SIG-M5 (cell line): ENCODE data around the gene SYNGR4.
"Not testable (repeated sequence)": the region's sequence is repeated elsewhere in the genome, so short reads cannot be mapped to it uniquely, and the experiment has no call there.

Experiments
- DNase-seq: peaks from one replicate; lab custom pipeline; 2025; lab: John Stamatoyannopoulos, UW

The SYNGR4 gene

DNA sequence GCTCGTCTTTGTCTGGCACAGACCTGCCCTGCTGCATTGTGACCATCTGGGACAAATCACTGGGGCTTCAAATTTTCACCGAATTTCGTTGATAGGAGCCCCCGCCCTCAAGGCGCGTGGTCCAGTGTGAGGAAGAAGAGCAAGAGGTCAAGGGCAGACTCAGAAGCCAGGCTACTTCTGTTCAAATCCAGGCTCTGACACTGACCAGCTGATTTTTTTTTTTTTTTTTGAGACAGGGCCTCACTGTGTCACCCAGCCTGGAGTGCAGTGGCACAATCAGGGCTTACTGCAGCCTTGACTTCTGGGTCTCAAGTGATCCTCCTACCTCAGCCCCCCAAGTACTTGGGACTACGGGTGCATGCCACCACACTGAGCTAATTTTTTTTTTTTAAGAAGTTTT is 7.2 kb downstream of the SYNGR4 start:
- DNase-seq = no peak

DNA sequence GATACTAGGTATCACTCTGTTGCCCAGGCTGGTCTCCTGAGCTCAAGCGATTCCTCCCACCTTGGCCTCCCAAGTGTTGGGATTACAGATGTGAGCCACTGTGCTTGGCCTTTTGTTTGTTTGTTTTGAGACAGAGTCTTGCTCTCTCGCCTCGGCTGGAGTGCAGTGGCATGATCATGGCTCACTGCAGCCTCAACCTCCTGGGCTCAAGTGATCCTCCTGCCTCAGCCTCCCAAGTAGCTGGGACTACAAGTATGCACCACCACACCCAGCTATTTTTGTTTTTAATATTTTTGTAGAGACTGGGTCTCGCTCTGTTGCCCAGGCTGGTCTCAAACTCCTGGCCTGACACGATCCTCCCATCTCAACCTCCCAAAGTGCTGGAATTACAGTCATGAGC is 7.6 kb downstream of the SYNGR4 start:
- not testable (repeated sequence) for DNase-seq

DNA sequence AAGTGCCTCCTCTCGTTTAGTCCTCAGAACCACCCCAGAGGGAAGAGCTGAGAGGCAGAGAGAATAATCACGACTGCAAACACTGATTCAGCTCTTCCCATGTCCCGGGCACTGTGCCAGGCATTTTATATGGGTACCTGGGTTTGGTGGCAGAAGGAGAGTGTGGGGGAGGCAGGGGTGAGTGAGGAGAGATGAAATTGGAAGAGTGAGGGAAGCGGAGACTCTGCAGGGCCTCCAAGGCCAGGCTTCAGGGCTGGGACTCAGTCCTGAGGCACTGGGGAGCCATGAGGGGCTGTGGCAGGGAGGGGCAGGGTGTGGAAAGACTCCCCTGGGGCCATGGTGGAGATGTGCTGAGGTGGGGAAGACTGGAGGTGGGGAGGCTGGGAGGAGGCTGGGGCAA is 8.7 kb downstream of the SYNGR4 start:
- no peak for DNase-seq

DNA sequence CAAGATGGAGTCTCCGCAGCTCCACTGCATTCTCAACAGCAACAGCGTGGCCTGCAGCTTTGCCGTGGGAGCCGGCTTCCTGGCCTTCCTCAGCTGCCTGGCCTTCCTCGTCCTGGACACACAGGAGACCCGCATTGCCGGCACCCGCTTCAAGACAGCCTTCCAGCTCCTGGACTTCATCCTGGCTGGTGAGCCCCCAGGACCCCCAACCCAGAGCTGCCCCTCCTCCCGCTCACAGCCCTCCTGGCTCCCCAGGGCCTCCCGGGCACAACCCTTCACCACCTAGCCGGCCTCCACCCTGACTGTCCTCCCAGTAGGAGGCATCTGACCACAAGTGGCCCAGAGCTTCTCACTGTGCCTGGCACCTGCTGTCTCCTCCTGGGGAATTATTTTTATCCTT is 9.4 kb downstream of the SYNGR4 start:
- no peak for DNase-seq

DNA sequence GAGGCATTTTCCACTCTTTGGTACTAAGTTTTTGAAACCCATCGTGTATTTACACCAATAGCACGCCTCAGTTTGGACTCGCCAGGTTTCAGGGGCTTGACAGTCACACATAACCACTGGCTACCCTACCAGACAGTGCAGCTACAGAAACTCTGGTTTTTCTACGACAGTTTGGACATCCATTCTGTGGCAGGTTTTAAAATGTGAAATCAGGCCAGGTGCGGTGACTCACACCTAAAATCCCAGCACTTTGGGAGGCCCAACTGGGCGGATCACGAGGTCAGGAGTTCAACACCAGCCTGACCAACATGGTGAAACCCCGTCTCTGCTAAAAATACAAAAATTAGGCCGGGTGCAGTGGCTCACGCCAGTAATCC is 14.0 kb downstream of the SYNGR4 start:
- DNase-seq = no peak

DNA sequence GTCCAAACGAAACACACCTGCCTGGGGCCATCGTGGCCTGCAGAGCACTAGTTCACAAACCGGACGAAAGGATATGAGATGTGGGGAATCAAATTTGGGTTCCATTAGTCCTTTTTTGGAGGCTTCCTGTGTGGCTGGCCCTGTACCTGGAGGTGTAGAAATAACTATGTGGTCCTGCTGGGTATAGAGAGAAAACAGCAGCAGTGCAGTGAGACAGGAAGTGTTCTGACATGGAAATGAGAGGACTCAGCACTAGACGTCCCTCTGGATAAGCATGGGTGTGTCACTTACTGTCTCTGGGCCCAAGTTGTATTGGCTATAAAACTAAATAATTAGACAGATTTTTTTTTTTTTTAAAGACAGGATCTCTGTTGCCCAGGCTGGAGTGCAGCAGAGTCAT is 14.9 kb downstream of the SYNGR4 start:
- DNase-seq = no peak

DNA sequence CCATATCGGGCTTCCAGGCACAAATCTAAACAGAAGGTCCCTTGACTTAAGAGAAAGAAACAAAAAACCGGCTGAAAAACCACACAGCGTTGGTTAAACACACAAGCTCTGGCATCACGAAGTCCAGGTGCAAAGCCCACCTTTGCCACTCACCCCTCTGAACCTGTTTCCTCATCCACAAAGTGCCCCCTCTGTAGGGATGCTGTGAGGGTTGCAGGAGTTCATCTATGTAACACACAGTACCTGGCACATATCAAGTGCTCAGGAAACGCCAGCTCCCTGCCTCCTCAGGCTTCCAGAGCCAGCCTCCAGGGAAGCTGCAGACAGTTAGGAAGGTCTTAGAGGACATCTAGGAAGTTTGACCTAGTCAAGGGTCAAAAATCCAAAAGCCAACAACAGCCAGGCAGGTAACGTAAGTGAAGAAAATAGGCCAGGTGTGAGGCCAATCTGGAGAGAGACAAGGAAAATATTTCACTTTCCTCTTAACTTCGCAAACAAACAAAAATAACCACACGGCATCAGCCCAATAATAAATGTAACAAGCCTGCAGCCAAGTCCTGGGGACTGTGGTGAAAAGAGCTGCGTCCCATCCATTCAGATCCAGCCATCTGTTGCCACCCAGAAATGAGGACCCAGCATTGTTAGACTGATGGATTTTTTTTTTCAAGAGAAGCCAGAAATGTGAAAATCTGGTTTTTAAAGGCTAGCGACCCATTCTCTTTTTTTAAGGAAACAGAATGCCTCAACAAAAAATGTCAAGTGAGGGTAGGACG is 17.2 kb downstream of the SYNGR4 start:
- DNase-seq = no peak

DNA sequence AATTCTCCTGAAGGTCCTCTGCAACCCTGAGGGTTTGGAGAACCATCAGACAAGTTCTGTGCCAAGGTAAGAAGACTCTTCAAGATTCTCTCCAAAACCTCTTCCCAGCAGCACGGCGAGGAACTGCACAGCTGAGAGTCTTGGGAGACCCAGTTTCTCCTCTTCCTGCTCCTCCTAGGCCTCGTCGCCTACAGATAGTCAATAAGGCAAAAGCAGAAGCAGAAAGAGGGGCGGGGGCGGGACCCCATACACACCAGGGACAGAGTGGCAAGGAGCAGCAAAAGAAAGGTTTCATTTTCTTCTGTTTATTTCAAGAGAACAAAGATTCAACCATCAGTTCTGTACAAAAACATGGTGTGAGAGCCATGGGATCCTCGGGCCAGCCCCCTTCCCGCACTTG is 18.1 kb downstream of the SYNGR4 start:
- DNase-seq = no peak

DNA sequence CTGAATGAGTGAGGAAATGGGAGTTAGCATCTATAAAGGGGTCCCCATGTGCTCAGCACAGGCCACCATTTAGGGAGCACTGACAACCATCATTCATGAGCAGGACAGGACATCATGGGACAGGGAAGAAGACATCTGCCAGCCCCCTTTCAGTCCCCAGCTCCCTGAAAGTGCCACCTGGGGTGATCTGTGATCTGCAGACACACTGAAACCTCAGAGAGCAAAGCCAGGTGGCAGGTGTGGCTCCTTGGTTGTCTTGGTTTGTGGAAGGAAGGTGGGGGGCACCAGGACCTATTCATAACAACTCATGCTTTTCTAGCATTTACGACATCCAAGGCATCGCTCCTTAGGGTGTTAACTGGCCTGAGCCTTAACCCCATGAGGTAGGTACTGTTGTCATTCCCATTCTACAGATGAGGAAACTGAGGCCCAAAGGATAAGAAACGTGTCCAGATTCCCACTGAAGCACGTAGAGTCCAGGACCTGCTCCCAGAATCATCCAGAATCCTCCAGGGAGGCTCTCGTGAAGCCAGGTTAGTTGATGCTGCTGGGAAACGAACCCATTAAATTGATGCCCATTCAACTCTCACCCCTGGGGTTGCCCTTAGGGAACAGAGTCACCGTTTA is 21.4 kb downstream of the SYNGR4 start:
- DNase-seq = no peak

DNA sequence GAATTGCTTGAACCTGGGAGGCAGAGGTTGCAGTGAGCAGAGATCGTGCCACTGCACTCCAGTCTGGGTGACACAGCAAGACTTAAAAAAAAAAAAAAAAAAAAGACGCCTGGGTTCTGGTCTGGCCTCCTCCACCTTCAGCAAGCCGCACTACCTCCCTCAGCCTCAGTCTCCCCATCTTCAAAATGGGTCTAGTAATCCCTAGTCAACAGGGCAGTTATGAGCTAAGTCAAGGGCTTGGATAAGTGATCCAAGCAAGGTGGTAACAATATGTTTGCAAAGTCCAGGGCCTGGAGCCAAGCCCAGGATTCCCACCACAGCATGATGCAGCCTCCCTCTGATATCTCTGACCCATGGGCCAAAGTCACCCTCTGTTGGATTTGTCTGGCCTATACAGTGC is 22.8 kb downstream of the SYNGR4 start:
- DNase-seq = no peak

DNA sequence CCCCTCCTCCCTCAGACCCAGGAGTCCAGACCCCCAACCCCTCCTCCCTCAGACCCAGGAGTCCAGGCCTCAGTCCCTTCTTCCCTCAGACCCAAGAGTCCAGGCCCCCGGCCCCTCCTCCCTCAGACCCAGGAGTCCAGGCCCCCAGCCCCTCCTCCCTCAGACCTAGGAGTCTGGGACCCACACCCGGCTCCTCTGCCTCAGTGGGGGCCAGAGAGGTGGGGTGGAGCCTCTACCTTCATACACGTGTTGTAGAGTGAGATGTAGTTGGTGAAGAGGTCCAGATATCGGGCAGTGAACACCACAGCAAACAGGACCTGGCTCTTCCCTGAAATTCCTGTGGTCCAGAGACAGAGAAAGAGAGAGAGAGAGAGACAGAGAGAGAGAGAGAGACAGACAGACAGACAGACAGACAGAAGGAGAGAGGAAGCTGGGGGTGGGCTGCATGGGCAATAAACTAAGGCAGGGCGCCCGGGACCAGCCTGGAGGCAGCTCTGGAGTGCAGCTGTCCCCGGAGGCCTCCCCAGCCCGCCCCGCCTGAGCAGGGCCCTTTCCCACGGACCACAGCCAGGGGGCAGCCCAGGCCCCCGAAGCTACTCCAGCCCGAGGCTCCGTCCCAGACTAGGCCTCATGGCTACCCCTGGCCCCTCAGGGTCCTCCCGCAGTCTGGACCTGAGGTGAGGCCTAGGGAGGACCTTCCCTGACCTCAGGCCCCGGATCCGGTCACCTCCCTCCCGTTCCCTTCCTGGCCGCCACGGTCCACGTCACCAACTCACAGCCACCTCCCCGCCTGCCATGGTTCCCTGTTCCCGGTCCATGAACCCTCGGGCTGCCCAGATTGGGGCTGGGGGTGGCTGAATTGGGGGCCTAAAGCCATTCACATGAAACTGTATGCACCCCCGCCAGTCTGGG is 26.3 kb downstream of the SYNGR4 start:
- DNase-seq = no peak

DNA sequence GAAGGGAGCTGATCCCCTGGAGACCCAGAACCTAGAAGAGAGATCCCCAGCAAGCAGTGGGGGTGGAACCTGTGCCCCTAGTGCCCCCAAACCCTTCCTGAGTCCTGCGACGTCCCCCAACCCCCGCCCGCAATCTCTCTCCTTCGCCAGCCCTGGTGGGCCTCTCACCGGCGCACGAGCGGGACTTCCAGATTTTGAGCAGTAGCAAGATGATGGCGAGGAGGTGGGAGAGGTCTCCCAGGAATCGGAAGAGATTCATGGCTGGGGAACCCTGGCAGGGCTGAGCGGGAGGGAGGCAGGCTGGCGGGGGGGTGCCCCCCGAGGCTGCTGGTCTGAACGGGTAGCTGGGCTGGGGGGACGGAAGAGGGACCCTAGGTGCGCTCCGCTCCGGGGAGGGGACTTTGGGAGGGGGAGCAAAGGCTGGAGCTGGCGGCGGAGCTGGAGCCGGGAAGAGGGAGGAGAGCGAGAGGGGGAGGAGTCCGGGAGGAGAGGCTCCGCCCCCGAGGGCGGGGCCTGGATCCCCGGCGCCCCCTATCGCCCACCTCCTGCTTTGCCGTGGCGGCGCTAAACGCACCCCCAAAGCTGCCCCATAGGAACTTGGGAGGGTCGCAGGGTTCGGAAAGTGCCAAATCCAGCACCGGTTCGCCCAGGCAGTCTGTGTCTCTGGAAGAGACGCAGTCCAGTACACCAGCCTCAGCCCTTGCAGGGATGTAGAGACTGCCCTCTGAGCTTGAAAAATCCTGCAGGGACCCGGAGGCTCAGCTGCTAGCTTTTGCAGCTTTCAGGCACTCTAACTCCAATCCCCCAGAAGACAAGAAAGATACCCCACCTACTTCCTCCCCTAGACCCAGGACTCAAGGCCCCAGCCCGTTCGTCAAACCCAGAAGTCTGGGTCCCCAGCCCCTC is 27.2 kb downstream of the SYNGR4 start, which contains the start of gene KDELR1:
Gene KDELR1, minus strand, starts transcription at position 452 of the 906 bp plus-strand sequence. Its CDS starts 193 bp downstream, at position 259.
- no peak for DNase-seq

DNA sequence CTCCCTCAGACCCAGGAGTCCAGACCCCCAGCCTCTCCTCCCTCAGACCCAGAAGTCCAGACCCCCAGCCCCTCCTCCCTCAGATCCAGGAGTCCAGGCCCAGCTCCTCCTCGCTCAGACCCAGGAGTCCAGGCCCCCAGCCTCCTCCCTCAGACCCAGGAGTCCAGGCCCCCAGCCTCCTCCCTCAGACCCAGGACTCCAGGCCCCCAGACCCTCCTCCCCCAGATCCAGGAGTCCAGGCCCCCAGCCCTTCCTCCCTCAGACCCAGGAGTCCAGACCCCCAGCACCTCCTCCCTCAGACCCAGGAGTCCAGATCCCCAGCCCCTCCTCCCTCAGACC is 27.8 kb downstream of the SYNGR4 start:
- not testable (repeated sequence) for DNase-seq

DNA sequence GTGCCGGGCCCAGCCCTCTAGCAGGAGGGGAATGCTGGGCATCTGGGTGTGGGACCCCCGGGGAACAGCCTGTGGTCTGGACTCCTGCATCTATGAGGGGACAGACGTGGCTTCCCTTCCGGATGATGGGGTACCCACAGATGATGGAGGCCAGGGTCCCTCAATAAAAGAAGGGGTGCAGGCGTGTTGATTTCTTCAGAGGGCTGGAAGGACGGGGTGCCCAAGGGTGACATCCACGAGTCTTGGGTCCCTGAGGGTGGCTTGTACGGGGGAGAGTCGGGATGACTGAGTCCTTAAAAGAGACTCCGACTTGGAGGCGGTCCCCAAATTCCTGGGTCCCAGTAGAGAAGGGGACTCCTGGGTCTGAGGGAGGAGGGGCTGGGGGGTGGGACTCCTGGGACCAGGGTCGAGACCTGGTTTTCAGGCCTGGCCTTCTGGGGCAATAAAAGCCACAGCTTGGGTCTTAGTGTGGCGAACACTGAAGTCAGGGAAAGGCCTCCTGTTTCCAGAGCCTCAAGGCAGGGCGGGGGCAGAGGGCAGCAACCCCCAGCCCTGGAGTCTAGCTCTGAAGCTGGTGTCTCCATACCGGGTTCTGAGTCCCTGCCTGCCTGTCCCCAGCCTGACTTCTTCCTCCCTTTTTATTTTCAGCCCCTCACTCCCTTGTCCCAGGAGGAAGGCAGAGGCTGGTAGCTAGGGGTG is 28.8 kb downstream of the SYNGR4 start:
- no peak for DNase-seq

DNA sequence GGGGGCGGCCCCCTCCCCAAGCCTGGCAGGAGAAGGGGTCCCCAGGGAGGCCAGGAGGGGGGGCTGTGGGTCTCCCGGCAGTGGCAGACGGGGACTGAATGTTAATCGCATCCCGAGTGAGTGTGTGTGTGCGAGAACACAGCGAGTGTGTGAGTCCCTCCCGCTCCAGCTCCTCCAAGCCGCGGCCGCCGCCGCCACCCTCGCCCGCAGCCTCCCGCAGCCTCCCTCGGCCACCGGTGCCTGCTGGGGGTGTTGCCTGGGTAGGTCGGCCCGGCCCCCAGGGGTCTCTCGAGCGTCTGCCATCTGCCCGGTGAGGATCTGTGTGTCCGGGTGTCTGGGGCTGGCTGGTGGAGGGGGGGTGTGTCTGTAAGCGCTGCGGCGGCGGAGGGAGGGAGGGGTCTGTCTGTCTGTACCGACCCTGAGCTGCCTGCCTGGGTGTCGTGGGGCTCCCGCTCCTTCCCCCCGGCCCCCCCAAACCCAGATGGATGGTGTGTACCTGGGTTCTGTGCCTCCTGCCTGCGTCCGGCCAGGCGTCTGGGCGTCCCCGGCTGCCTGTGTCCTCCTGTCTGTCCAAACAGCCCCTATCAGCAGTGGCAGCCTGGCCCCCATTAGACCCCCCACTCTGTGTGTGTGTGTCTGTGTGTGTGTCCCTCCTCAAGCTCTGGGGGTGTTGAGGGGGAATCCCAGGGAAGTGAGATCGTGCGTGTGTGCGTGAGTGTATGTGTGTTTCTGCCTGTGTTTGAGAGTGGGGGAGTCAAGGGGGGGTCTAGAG is 29.6 kb downstream of the SYNGR4 start, which contains the start of gene GRIN2D:
Gene GRIN2D, plus strand, starts transcription at position 110 of the 772 bp plus-strand sequence. CDS start 4,725 bp downstream, outside the sequence.
- no peak for DNase-seq

DNA sequence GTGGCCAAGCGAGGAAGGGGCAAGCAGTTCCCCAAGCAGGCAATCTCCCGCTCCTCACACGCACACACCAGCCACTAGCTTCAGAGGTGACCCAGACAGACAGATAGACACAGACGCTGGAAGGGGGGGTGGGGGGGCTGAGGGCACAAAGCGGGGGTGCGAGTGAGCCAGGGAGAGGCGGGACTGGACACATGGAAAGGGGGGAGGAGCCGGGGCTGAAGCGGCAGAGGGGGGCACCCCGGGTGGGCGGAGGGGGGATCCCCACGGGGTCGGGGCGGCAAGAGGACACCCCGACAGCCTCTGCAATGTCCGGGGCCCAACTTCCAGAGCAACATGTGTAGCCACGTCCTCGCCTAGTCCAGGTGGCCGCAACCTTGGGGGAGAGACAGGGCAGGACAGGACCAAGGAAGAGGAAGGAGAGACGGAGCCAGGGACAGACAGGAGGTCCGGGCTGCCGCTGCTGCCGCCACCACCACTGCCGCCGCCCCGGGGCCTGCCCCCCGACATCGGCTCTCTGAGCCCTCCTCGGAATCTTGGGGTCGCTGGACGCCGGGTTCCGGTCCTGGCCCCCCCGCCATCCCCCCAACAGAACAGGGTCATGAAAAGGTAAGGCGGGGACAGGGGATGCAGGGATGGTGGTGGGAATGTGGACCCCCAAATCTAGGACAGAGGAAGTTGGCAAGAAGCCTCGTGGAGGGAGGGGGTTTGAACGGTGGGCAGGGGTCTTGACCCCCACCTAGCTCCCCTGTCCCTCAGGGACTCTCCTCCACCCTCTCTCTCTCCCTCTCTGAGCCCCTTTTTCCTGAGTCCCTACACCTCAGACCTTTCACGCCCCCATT is 30.4 kb downstream of the SYNGR4 start:
- no peak for DNase-seq

DNA sequence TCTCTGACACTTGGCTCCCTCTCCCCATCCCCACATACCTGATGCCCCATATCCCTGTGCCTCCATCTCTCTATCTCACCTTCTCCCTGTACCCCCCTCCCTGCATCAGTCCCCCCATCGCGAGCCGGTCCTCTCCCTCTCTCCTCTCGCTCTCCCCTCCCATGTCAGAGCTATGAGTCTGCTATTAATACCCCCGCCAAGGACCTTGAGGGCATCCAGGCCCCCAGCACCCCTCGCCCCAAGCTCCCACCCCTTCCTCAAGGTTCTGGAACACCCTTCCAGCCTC is 30.9 kb downstream of the SYNGR4 start:
- DNase-seq = no peak

DNA sequence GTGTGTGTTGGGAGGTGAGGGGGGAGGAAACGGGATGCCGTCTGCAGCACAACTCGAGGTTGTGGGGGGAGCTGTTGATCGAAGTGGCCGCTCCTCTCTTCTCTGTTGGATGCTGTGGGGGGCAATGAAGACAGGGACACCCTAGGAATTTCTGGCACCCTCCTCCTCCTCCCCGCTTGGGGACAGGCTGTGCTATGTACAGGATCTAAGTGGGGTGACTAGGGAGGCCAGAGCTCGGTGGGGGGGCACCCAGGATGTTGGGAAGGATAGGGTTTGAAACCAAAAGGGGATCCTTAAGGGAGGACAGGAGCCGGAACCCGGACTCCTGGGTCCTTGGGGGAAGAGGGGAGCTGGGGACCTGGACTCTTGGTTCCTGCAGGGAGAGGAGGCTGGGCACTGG is 31.3 kb downstream of the SYNGR4 start:
- no peak for DNase-seq

DNA sequence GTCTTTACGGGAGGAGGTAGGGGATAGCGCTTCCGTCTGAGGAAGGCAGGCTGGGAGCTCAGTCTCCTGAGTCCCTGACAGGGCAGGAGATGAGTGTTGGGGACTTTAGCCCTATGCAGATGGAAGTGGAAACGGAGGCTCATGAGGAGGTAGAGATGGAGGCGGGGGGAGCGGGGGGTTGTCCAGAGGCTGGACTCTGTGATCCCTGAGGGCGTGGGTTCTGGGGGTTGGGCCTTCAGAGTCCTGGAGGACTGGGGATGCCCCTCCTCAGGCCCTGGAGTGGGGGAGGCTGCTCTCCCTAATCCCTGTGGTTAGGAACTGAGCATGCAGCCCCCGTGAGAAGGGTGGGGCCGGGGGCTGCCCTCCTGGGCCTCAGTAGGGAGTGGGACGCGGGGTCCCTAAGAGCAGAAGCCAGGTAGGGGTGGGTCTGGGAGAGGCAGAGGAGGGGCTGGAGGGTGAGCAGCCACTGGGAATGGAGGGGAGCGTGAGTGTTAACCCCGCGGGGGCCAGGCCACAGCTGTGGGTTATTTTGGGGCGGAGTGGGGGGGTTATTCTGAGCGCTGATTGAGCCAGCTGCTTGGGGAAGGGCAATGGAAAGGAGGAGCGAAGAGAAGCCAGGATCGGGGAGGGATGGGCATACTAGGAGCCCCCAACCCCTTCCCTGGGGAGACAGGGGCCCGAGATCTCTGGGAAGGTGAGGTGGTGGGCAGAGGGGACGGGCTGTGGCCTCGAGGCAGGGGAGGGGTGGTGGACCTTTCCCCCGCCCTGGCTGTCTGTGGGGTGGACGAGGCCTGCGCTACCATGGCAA is 32.1 kb downstream of the SYNGR4 start:
- no peak for DNase-seq
